Measurements from ENCODE around the gene GZMB.

DNA sequence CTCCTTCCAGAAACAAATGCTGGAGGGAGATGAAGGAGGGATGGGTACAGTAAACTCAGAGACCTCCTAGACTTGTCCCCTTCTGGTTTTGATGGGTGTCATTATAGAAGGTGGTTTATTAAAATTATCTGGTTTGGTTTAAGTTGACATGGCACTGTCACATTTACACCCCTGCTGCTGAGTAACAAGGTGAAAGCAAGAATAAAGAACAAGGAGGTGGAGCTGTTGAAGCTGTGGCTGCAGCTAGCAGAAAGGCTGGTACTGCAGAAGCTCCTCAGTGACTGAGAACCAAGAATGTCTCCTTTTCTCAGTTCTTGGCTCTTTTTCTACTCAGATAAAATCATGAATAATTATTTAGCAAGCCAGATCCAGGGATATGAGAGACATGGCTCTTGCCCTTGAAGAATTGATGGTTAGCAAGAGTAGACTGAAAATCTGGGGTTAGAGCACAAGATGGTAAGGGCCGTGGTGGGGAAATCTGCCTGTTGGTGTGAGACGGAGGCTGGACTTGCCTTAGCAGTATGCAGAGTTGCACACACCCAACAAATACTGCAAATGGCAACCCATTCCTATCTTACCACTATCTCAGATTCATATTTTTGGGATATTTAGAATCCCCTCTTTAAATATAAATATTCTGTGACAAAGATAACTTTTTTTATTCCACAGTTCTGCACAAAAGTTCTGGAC, 24.2 kb downstream of the GZMB start, which contains the start of gene GZMH:
- no peak for TF ChIP-seq POLR2AphosphoS5 (IDR thresholded peaks at IDR 0.05; ENCODE audit: insufficient read depth, low read depth, low read length)
- TF ChIP-seq, protein P1, sequence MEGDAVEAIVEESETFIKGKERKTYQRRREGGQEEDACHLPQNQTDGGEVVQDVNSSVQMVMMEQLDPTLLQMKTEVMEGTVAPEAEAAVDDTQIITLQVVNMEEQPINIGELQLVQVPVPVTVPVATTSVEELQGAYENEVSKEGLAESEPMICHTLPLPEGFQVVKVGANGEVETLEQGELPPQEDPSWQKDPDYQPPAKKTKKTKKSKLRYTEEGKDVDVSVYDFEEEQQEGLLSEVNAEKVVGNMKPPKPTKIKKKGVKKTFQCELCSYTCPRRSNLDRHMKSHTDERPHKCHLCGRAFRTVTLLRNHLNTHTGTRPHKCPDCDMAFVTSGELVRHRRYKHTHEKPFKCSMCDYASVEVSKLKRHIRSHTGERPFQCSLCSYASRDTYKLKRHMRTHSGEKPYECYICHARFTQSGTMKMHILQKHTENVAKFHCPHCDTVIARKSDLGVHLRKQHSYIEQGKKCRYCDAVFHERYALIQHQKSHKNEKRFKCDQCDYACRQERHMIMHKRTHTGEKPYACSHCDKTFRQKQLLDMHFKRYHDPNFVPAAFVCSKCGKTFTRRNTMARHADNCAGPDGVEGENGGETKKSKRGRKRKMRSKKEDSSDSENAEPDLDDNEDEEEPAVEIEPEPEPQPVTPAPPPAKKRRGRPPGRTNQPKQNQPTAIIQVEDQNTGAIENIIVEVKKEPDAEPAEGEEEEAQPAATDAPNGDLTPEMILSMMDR (IDR thresholded peaks at IDR 0.05; ENCODE audit: extremely low read depth in 1 of 2, insufficient read depth in 1 of 2, low read depth in 1 of 2, low read length in 2 of 2), result no peak
